HG03571 (cell line): Measurements from ENCODE around the gene KIAA1958.

Experiments used
- ATAC-seq: cut with Tn5 transposase; IDR thresholded peaks from one replicate; pipeline ENCODE4 v1.9.1; 2021; ENCODE audit not compliant: unreplicated experiment

KIAA1958 gene

DNA sequence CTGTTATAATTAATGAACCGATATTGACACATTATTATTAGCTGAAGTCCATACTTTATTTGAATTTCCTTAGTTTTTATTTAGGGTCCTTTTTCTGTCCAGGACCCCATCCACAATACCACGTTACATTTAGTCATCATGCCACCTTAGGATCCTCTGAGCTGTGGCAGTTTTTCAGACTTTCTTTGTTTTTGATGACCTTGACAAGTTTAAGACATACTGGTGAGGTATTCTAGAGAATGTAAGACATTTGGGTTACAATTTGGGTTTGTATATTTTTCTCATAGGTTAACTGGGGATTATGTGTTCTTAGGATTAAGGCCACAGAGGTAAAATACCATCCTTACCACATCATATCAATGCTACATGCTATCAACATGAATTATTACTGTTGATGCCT is 42.7 kb downstream of the KIAA1958 start:
- no peak for ATAC-seq

DNA sequence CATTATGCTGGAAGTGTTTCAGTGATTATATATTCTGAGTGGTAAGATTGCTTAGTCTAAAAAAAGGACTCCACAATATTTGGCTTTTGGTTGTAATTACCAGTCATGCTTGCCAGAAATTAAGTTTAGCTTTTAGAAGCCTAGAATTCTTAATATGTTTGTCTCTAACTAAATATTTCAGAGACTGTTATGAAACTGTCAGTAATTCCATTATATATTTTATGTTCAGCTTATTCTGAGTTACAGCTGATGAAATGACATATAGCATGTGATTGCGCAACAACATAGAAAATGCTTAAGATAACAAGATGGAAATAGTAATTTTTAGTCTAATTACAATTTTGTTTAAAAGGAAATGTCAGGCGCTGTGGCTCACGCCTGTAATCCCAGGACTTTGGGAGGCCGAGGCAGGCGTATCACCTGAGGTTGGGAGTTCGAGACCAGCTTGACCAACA is 44.2 kb downstream of the KIAA1958 start:
- no peak for ATAC-seq

DNA sequence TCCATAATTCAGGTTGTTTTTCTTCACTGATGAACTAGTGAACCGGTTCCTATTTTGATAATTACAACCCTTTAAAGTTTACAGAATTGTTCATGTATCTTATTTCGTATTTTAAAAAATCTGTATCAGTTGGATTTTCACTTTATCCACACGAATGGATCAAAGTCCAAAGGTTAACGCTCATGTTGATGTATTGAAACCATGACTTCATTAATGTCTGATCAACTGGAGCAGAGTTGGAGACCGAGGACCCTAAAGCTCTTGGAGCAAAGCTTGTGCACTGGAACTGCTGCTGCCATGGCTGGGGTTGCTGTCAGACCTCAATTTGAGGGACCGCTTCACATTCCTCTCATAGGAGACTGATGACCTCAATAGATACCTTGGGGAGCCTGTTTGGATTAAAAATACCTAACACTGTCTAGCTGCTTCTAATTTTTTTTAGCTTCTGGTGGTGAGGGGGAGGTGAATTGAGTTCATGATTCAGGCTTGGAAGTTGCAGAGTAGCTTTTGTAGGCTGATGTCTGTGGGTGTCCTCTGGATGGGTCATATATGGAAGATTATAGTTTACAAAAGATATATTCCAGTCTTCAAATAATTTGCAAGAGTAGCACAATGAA is 45.1 kb downstream of the KIAA1958 start:
- no peak for ATAC-seq

DNA sequence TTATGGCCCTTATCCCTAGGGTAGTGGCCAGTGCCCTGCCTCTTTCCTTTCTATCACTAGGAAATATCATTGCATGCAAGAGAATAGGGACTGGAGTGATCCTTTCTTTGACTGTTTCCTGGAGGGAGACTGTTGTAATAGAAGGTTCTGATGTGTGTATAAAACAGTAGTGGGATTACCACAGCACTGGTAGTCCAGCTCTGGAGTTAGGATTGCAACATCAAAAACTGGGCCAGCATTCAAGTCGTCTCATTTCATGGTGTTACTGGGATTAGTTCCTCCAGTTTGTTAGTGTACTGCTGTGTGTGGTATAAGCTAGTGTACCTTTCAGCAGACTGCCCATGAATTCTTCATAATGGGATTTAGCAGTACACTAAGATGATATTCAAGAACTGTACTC is 45.8 kb downstream of the KIAA1958 start:
- no peak for ATAC-seq

DNA sequence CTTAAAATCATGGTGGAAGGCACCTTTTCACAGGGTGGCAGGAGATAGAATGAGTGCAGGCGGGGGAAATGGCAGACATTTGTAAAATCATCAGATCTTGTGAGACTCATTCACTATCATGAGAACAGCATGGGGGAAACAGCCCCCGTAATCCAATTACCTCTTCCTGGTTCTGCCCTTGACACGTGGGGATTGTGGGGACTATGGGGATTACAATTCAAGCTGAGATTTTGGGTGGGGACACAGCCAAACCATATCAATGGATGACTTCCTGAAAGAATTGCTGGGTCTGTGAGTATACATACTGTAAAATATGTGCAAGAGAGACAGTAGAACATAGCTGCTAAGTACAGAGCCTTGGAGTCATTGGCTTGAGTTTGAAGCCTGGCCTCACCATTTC is 47.0 kb downstream of the KIAA1958 start:
- no peak for ATAC-seq

DNA sequence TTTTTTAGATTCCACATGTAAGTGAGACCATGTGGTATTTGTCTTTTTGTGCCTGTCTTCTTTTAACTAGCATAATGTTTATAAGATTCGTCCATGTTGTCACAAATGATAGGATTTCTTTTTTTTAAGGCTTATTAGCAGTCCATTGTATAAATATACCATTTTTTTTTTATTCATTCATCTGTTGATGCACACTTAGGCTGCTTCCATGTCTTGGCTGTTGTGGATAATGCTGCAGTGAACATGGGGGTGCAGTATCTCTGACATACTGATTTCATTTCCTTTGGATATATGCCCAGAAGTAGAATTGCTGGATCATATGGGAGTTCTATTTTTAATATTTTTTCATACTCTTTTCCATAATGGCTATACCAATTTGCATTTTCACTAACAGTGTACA is 48.7 kb downstream of the KIAA1958 start:
- ATAC-seq = no peak

DNA sequence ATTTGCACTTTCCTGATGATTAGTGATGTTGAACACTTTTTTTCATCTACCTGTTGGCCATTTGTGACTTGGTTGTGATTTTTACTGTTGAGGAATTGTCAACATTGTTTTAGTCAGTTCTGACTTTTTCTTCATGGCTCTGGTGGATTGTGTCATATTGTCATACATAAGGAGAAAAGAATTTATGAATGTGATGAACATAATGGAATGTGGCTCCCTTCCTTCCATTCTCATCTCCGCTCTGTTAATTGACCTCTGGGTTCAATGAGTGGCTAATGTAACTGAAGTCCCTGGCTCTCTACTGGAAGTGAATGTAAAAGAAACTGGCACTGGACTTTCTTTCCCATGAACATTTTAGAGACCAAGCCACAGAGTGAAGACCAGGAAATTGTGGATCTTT is 49.2 kb downstream of the KIAA1958 start:
- ATAC-seq = no peak

DNA sequence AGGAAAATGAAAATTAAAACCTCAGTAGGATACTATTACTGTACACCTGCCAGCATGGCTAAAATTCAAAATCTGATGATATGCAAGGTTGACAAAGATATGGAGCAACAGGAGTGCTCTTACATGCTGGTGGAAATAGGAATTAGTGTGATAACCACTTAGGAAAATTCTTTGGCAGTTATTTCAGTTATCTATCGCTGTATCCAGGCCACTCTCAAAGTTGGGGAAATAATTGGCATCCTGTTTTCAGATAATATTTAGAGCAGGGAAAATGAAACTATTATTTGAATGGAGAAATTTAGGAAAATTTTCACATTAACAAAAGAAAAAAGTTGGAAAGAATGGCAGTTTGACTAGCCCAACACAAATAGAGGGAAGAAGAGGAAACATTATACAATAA is 50.9 kb downstream of the KIAA1958 start:
- no peak for ATAC-seq

DNA sequence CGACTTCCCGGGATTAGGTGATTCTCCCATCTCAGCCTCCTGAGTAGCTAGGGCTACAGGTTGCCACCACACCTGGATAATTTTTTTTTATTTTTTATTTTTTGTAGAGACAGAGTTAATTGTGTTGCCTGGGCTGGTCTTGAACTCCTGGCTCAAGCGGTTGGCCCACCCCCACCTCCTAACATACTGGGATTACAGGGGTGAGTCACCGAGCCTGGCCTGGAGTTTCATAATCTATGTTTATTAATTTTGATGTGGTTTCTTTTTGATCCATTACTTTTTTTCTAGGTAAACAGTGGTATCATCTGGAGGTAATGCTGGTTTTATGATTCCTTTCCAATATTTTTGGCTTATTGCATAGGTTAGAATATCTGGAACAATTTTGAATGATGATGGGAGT is 54.2 kb downstream of the KIAA1958 start:
- no peak for ATAC-seq

DNA sequence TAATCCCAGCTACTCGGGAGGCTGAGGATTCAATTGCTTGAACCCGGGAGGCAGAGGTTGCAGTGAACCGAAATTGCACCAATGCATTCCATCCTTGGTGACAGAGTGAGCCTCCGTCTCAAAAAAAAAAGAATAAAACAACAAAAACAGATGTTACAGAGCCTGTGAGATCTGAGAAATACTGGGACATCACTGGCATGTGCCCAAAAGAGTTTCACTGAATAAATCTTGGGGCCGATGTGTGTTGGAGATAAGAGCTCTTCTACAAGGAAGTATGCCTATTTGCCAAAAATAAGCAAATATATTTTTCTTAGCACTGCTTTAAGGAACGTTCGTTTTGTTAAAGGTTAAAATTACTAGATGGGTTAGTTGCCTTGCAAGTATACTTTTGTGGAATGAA is 55.1 kb downstream of the KIAA1958 start:
- ATAC-seq = no peak

DNA sequence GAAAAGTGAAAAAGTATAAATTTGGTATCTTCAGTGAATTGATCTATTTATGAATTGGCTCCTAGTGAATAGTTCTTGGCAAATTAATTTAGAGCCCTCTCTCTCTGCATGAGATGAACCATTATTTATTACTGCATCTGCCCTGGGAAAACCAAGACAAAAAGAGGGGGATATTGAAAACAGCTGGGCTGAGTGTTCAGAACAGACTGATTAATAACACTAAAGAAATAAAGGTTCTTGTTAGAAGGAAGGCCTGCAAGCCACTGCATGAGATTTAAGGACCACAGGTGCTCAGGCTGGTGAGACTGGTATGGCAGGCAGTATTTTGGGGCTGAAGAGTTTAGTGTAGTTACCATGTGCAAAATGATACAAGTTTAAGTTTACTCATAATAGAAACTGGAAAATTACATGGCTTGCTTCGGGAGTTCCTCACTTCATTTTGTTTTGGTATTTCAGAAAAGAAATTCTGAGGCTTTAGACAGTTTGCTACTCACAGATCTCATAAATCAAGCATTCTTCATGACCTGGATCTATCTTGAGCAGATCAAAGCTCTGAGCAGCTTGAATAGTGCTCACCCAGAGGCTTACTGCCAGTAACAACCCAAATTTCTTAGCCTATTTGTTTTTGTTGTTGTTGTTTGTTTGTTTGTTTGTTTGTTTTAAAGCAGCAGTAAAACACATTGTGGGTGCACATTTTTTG is 56.1 kb downstream of the KIAA1958 start:
- no peak for ATAC-seq

DNA sequence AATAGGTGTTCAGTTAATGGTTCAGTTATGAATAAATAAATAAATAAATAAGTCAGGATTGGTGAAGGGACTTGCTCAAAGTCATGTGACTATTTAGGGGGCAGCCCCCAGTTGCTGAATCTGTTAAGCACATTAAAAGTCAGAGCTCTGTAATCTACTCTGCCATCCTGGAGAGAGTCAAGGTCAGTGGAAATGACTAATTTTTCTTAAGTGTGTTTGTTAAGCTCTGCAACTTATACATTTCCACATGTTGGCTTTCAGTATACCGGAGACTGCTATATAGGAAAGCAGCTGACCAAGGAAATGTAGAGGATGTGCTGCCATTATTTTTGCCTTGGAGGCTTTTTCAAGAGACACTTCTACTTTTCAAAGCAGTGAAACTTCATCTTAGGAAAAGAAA is 57.9 kb downstream of the KIAA1958 start:
- no peak for ATAC-seq

DNA sequence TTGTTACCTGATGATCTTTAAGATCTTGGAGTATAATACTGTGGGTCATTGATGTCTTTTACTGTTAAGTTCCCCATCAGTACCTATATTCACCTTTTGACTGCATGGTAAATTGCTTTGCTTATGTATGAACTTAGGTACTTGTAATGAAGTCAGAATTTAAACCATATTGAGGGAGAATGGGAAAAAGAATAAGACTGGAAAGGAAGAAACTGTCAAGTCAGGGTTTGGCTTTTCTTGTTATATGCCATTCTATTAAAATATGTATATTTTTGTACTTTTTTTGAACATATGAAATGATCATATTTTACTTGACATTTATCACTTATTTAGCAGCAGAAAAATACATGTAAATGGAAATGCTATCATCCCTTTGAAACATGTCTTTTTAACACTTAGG is 58.6 kb downstream of the KIAA1958 start:
- no peak for ATAC-seq

DNA sequence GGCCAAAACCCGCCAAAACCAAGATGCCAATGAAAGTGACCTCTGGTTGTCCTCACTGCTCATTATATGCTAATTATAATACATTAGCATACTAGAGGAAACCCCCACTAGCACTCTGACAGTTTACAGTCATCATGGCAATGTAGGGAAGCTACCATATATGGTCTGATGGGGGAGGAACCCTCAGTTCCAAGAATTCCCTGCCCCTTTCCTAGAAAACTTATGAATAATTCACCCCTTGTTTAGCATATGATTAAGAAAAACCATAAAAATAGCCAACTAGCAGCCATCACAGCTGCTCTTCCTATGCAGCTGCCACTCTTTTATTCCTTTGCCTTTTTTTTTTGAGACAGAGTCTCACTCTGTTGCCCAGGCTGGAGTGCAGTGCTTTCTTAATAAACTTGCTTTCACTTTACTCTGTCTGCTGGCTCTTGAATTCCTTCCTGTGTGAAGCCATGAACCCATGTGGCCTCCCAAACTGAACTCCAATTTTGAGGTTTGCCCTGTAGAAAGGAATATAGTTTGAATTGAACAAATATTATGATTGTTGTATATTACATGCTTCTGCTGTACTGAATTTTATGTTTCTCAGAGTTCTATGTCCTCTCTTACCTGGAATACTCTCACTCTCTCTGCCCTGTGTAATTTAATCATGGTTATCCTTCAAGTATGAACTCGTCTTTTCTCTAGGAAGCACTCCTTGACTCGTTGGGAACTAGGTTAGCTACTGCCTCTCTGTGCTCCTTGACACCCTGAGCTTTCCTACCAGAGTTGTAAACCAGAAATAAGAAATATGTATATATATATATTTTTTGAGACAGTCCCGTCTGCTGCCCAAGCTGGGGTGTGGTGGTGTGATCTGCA is 59.8 kb downstream of the KIAA1958 start:
- no peak for ATAC-seq

DNA sequence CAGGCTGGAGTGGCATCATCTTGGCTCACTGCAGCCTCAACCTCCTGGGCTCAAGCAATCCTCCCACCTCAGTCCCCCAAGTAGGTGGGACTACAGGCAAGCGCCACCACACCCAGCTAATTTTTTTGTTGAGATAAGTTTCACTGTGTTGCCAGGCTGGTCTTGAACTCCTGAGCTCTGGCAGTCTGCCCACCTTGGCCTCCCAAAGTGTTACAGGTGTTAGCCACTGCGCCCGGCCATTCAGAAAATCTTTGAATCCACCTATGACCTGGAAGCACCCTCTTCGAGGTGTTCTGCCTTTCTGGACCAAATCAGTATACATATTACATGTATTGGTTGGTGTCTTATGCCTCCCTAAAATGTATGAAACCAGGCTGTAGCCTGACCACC is 61.4 kb downstream of the KIAA1958 start:
- no peak for ATAC-seq

DNA sequence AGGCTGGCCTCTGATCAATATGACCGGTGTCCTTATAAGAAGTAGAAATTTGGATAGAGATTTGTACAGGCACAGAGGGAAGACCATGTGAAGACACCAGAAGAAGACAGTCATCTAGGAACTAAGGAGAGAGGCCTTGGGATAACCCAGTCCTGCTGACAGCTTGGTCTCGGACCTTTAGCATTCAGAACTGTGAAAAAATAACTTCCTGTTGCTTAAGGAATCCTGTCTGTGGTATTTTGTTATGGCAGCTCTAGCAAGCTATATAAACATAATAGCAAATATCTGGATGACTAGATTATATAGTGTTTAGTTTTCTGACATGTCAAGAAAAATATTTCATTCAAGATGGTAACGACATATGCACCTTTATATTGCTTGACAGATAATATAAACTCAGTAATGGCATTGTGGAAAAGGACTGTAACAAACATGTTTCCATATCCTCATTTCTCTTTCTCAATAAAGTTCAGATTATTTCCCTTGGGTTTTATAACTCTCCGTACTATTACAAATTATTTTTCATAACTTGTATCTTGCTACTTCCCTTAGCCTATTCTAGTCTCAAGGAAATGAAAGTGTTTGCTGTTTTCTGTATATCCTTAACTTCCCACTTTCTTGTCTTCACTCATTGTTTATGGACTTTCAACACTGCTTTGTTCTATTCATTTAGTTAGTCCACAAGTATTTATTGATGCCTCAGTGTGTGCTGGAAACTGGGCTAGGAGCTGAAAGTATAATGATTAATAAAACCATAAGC is 62.4 kb downstream of the KIAA1958 start:
- ATAC-seq = no peak

DNA sequence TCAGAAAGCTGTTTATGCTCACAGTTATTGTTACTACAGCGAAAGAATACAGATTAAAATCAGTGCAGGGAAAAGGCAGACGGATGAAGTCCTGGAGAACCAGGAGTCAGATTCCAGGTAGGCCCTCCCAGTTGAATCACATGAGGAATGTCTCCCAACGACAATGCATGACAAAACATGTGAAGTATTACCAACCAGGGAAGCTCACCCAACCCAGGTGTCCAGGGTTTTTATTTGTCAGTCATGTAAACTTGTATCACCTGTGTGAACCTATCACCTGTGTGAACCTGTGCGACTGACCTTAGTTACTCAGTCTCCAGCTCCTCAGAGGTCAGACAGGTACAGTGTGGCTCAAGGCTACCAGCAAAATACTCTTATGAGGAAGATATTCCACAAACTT is 63.9 kb downstream of the KIAA1958 start:
- no peak for ATAC-seq

DNA sequence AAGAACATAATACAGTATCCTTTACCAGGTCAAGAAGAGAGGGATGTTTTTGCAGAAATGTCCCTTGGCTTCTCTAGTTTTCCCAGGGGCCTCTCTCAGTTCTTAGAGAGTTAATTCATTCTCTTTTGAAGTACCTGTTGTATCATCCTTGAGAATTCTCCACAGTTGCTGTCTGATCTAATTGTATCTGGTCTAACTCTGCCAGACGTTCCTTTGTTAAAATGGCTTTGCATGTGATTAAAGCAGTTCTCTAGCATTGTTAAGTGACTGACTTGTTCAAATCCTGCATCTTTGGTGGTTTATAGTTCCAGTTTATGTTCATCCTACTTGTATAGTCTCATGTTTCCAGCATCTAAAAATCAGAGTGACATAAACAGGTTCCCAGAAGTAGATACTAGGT is 65.0 kb downstream of the KIAA1958 start:
- no peak for ATAC-seq

DNA sequence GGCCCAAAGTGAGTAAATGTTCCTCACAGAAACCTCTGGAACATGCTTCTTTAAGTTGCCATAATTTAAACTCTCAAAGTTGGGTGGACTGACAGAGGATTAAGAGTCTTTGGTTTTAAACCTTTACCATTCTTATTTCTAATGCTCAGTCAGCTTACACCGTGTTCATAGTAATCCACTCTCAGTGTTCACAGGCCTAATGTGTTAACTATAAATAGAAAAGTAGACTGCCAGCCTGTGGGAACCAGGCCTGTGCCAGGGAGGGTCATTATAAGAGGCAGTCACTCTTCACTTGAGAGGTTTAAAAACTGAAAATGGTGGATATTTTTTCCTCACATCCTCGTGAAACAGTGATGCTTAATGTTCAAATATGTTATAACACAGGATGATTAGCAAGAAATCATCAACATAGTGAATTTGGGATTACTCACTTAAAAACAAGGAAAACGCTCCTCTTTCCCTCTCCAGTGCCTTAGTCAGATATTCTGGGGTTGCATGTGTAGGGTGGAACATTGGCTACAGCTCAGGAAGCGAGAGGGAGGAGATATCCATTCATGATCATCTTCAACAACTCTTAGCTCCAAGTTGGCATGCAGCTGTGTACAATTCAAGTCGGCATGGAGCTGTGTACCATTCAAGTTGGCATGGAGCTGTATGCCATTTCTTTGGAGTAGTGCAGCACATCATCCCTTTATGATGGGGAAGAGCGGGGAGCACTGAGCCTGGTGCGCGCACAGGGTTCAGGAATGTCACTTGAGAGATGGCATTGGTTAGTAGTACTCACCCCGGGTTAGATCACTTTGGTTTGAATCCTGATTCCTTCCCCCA is 65.8 kb downstream of the KIAA1958 start:
- ATAC-seq = no peak

DNA sequence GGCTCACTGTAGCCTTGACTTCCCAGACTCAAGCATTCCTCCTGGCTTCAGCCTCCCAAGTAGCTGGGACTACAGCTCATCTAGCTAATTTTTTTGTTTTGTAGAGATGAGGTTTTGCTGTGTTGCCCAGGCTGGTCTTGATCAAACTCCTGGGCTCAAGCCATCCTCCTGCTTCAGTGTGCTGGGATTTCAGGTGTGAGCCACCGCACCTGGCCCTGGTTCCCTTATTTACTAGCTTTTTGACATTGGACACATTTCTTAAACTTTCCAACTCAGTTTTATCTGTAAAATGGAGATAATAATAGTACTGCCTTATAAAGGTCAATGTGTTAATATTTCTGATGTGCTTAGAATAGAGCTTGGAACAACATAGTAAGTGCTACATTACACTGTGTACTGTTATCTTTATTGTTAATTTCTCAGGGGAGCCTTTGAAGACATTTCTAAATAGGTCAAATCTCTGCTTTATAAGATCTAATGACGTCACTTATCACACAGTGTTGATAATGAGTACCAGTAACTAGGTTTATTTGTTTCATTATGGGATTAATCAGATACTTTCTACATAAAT is 66.7 kb downstream of the KIAA1958 start:
- no peak for ATAC-seq
